ENCODE measurements around the gene IFNK.
A peak's percentile ranks its signal among the peaks of the same experiment; 100 is the strongest.

Gene IFNK

GRCh38 chr9:27565696-27566095, 41.6 kb downstream of the IFNK start:
- H3K4me3 ChIP-seq (ENCODE audit: control insufficient read depth in 1 of 7, extremely low read depth in 1 of 7, insufficient read depth in 4 of 7, low read depth in 2 of 7, low read length in 6 of 7), result no peak overlapping the region
- peak overlapping the region in 1 of 2 experiments; percentile 50 for H3K27ac ChIP-seq (ENCODE audit: insufficient read depth in 1 of 2, low read depth in 1 of 2, low read length in 2 of 2, poor library complexity in 1 of 2, severe bottlenecking in 2 of 2)
- peak; percentile 14 to 66 (median 61) for DNase-seq
- H3K4me1 ChIP-seq (ENCODE audit: control extremely low read depth in 1 of 4, control insufficient read depth in 4 of 4, insufficient read depth in 4 of 4, low read length in 3 of 4), result peaks cover 2 to 19% (median 15%) of the 10 kb centered on the region in 4 experiments
- POLR2A ChIA-PET, result interaction anchor here (0.6 kb wide), 1 partner anchor 108 kb away, joined by 6 read pairs; no protein-coding TSS in a partner anchor
- no peaks in the 10 kb centered on the region for H3K9me3 ChIP-seq (ENCODE audit: control extremely low read depth in 1 of 5, control insufficient read depth in 4 of 5, insufficient read depth in 2 of 5, low read depth in 1 of 5, low read length in 4 of 5)
- no peaks in the 10 kb centered on the region for H3K27me3 ChIP-seq (replicated peaks in 2 of 5; ENCODE audit: control insufficient read depth in 4 of 5, insufficient read depth in 5 of 5, low read length in 4 of 5)
- peaks cover 0 to 13% (median 4%) of the 10 kb centered on the region in 4 experiments for H3K36me3 ChIP-seq (ENCODE audit: control insufficient read depth in 4 of 4, insufficient read depth in 4 of 4, low read length in 3 of 4)
- CTCF ChIA-PET, result interaction anchor here (1.8 kb wide), 1 partner anchor 17 kb away, joined by 9 read pairs; no protein-coding TSS in a partner anchor

- ChIA-PET POLR2A (no interaction called here), CTCF (interaction anchor here (1.8 kb wide), 1 partner anchor 17 kb away, joined by 9 read pairs; no protein-coding TSS in a partner anchor)
- Histone ChIP-seq H3K36me3 (ENCODE audit: control insufficient read depth in 4 of 4, insufficient read depth in 4 of 4, low read length in 3 of 4) (peaks cover 0 to 9% (median 4%) of the 10 kb centered on the region in 4 experiments), H3K27me3 (replicated peaks in 2 of 5; ENCODE audit: control insufficient read depth in 4 of 5, insufficient read depth in 5 of 5, low read length in 4 of 5) (no peaks in the 10 kb centered on the region), H3K4me3 (ENCODE audit: control insufficient read depth in 1 of 7, extremely low read depth in 1 of 7, insufficient read depth in 4 of 7, low read depth in 2 of 7, low read length in 6 of 7) (peak overlapping the region in 1 of 7 experiments; percentile 13), H3K4me1 (ENCODE audit: control extremely low read depth in 1 of 4, control insufficient read depth in 4 of 4, insufficient read depth in 4 of 4, low read length in 3 of 4) (peaks cover 2 to 19% (median 15%) of the 10 kb centered on the region in 4 experiments), H3K27ac (ENCODE audit: insufficient read depth in 1 of 2, low read depth in 1 of 2, low read length in 2 of 2, poor library complexity in 1 of 2, severe bottlenecking in 2 of 2) (peak overlapping the region in 1 of 2 experiments; percentile 50), H3K9me3 (ENCODE audit: control extremely low read depth in 1 of 5, control insufficient read depth in 4 of 5, insufficient read depth in 2 of 5, low read depth in 1 of 5, low read length in 4 of 5) (no peaks in the 10 kb centered on the region)
- no CpG with 5 or more reads among the region's 1 CpG for WGBS (ENCODE audit: insufficient coverage)
- no peak for DNase-seq
These were observed 42.0 kb downstream of the IFNK start for GRCh38 chr9:27566118-27566517.

GRCh38 chr9:27569406-27569805, 45.3 kb downstream of the IFNK start:
- H3K4me3 ChIP-seq (ENCODE audit: control insufficient read depth in 1 of 7, extremely low read depth in 1 of 7, insufficient read depth in 4 of 7, low read depth in 2 of 7, low read length in 6 of 7), result no peak overlapping the region
- ChIA-PET POLR2A (no interaction called here), CTCF (interaction anchor here (0.6 to 1.1 kb wide), 4 partner anchors 15 to 26 kb away, joined by 3 to 5 read pairs (median 3); no protein-coding TSS in a partner anchor)
- H3K36me3 ChIP-seq (ENCODE audit: control insufficient read depth in 4 of 4, insufficient read depth in 4 of 4, low read length in 3 of 4), result peaks cover 0 to 5% (median 2%) of the 10 kb centered on the region in 4 experiments
- H3K27me3 ChIP-seq (replicated peaks in 2 of 5; ENCODE audit: control insufficient read depth in 4 of 5, insufficient read depth in 5 of 5, low read length in 4 of 5), result no peaks in the 10 kb centered on the region
- no CpG with 5 or more reads among the region's 2 CpGs for WGBS (ENCODE audit: insufficient coverage)
- H3K27ac ChIP-seq (ENCODE audit: insufficient read depth in 1 of 2, low read depth in 1 of 2, low read length in 2 of 2, poor library complexity in 1 of 2, severe bottlenecking in 2 of 2), result no peak overlapping the region
- DNase-seq, result no peak
- no peaks in the 10 kb centered on the region for H3K9me3 ChIP-seq (ENCODE audit: control extremely low read depth in 1 of 5, control insufficient read depth in 4 of 5, insufficient read depth in 2 of 5, low read depth in 1 of 5, low read length in 4 of 5)
- peaks cover 8 to 38% (median 27%) of the 10 kb centered on the region in 4 experiments for H3K4me1 ChIP-seq (ENCODE audit: control extremely low read depth in 1 of 4, control insufficient read depth in 4 of 4, insufficient read depth in 4 of 4, low read length in 3 of 4)

GRCh38 chr9:27571011-27571410, 46.9 kb downstream of the IFNK start:
- ChIA-PET CTCF (interaction anchor here (0.6 kb wide), 1 partner anchor 43 kb away, joined by 3 read pairs; no protein-coding TSS in a partner anchor), POLR2A (interaction anchor here (0.8 kb wide), 1 partner anchor 28 kb away, joined by 3 read pairs; no protein-coding TSS in a partner anchor)
- 100% methylated on average over 2 of the region's 4 CpGs for WGBS (ENCODE audit: insufficient coverage)
- Histone ChIP-seq H3K9me3 (ENCODE audit: control extremely low read depth in 1 of 5, control insufficient read depth in 4 of 5, insufficient read depth in 2 of 5, low read depth in 1 of 5, low read length in 4 of 5) (no peaks in the 10 kb centered on the region), H3K4me1 (ENCODE audit: control extremely low read depth in 1 of 4, control insufficient read depth in 4 of 4, insufficient read depth in 4 of 4, low read length in 3 of 4) (peaks cover 7 to 26% (median 19%) of the 10 kb centered on the region in 4 experiments), H3K27ac (ENCODE audit: insufficient read depth in 1 of 2, low read depth in 1 of 2, low read length in 2 of 2, poor library complexity in 1 of 2, severe bottlenecking in 2 of 2) (no peak overlapping the region), H3K36me3 (ENCODE audit: control insufficient read depth in 4 of 4, insufficient read depth in 4 of 4, low read length in 3 of 4) (peaks cover 0 to 5% (median 2%) of the 10 kb centered on the region in 4 experiments), H3K4me3 (ENCODE audit: control insufficient read depth in 1 of 7, extremely low read depth in 1 of 7, insufficient read depth in 4 of 7, low read depth in 2 of 7, low read length in 6 of 7) (no peak overlapping the region), H3K27me3 (replicated peaks in 2 of 5; ENCODE audit: control insufficient read depth in 4 of 5, insufficient read depth in 5 of 5, low read length in 4 of 5) (no peaks in the 10 kb centered on the region)
- no peak for DNase-seq

- ChIA-PET CTCF (interaction anchor here (1.5 kb wide), 1 partner anchor 12 kb away, joined by 6 read pairs; no protein-coding TSS in a partner anchor), POLR2A (interaction anchor here (1.6 kb wide), 1 partner anchor 11 kb away, joined by 8 read pairs; no protein-coding TSS in a partner anchor)
- H3K4me1 ChIP-seq (ENCODE audit: control extremely low read depth in 1 of 4, control insufficient read depth in 4 of 4, insufficient read depth in 4 of 4, low read length in 3 of 4), result peaks cover 7 to 22% (median 16%) of the 10 kb centered on the region in 4 experiments
- no peak for DNase-seq
- H3K36me3 ChIP-seq (ENCODE audit: control insufficient read depth in 4 of 4, insufficient read depth in 4 of 4, low read length in 3 of 4), result no peaks in the 10 kb centered on the region
- no peaks in the 10 kb centered on the region for H3K27me3 ChIP-seq (replicated peaks in 2 of 5; ENCODE audit: control insufficient read depth in 4 of 5, insufficient read depth in 5 of 5, low read length in 4 of 5)
- H3K27ac ChIP-seq (ENCODE audit: insufficient read depth in 1 of 2, low read depth in 1 of 2, low read length in 2 of 2, poor library complexity in 1 of 2, severe bottlenecking in 2 of 2), result peak overlapping the region in 1 of 2 experiments; percentile 90
- 60% methylated on average over 1 of the region's 3 CpGs for WGBS (ENCODE audit: insufficient coverage)
- H3K4me3 ChIP-seq (ENCODE audit: control insufficient read depth in 1 of 7, extremely low read depth in 1 of 7, insufficient read depth in 4 of 7, low read depth in 2 of 7, low read length in 6 of 7), result peak overlapping the region in 3 of 7 experiments; percentile 75 to 86 (median 84)
- H3K9me3 ChIP-seq (ENCODE audit: control extremely low read depth in 1 of 5, control insufficient read depth in 4 of 5, insufficient read depth in 2 of 5, low read depth in 1 of 5, low read length in 4 of 5), result no peaks in the 10 kb centered on the region
These were observed 48.0 kb downstream of the IFNK start for GRCh38 chr9:27572061-27572460.

- DNase-seq, result peak; percentile 70 to 96 (median 94)
- peak overlapping the region; percentile 66 to 90 for H3K27ac ChIP-seq (ENCODE audit: insufficient read depth in 1 of 2, low read depth in 1 of 2, low read length in 2 of 2, poor library complexity in 1 of 2, severe bottlenecking in 2 of 2)
- POLR2A ChIA-PET, result interaction anchor here (1.0 to 1.6 kb wide), 3 partner anchors 10 to 28 kb away, joined by 5 to 8 read pairs (median 6); no protein-coding TSS in a partner anchor
- WGBS (ENCODE audit: insufficient coverage), result 0% methylated on average over 6 of the region's 6 CpGs
- no peaks in the 10 kb centered on the region for H3K27me3 ChIP-seq (replicated peaks in 2 of 5; ENCODE audit: control insufficient read depth in 4 of 5, insufficient read depth in 5 of 5, low read length in 4 of 5)
- CTCF ChIA-PET, result interaction anchor here (0.8 to 1.5 kb wide), 2 partner anchors 13 to 43 kb away, joined by 4 to 6 read pairs; partner anchors contain the start of gene MOB3B
- H3K9me3 ChIP-seq (ENCODE audit: control extremely low read depth in 1 of 5, control insufficient read depth in 4 of 5, insufficient read depth in 2 of 5, low read depth in 1 of 5, low read length in 4 of 5), result no peaks in the 10 kb centered on the region
- H3K4me3 ChIP-seq (ENCODE audit: control insufficient read depth in 1 of 7, extremely low read depth in 1 of 7, insufficient read depth in 4 of 7, low read depth in 2 of 7, low read length in 6 of 7), result peak overlapping the region; percentile 67 to 89 (median 80)
- H3K4me1 ChIP-seq (ENCODE audit: control extremely low read depth in 1 of 4, control insufficient read depth in 4 of 4, insufficient read depth in 4 of 4, low read length in 3 of 4), result peaks cover 7 to 22% (median 16%) of the 10 kb centered on the region in 4 experiments
- no peaks in the 10 kb centered on the region for H3K36me3 ChIP-seq (ENCODE audit: control insufficient read depth in 4 of 4, insufficient read depth in 4 of 4, low read length in 3 of 4)
These were observed 48.5 kb downstream of the IFNK start for GRCh38 chr9:27572566-27572917.

Measured in common myeloid progenitor, CD34-positive (primary cell).